Measurements from ENCODE around the gene PSMA8.
"Not testable (repeated sequence)": the region's sequence is repeated elsewhere in the genome, so short reads cannot be mapped to it uniquely, and the experiment has no call there.

PSMA8 gene

DNA sequence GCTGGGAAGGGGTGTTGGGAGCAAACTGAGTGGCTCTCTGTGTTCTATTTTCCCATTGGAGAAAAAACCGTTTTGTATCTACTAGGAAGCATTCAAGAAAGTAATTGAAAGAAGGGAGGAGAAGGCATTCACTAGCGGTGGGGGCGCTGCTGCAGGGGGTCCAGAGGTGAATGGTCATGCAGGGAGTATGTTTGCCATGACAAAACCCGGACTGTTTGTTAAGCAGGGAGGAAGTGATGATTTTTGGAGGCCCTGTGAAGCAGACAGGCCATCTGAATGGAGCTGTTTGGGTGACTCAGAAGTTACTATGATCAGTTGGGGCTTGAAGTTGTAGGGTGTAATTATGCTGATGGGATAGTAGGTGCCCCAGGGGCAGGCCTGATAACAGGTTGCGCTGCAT, 99.5 kb downstream of the PSMA8 start:
- no peak for DNase-seq (ENCODE audit: low read depth in 2 of 2)

- not testable (repeated sequence) for DNase-seq (ENCODE audit: low read depth in 2 of 2)
Measured at GRCh38 chr18:26237363-26237762, 103.7 kb downstream of the PSMA8 start.

- not testable (repeated sequence) for DNase-seq (ENCODE audit: low read depth in 2 of 2)
Measured at GRCh38 chr18:26238718-26239117, 105.0 kb downstream of the PSMA8 start.

GRCh38 chr18:26242392-26242791, 108.7 kb downstream of the PSMA8 start:
- not testable (repeated sequence) for DNase-seq (ENCODE audit: low read depth in 2 of 2)

All from stimulated activated CD4-positive, alpha-beta T cell treated with anti-CD3 and anti-CD28 coated beads, Interleukin-15, amount 100 ng/mL, for 48 hours (primary cell).